COLO668 (cell line): Measurements from ENCODE around the gene AARS1.
"Not testable (repeated sequence)": the region's sequence is repeated elsewhere in the genome, so short reads cannot be mapped to it uniquely, and the experiment has no call there.

ENCODE experiments used
- DNase-seq: peaks from one replicate; lab custom pipeline; 2025; ENCODE audit not compliant: unreplicated experiment; lab: John Stamatoyannopoulos, UW

Gene AARS1

DNA sequence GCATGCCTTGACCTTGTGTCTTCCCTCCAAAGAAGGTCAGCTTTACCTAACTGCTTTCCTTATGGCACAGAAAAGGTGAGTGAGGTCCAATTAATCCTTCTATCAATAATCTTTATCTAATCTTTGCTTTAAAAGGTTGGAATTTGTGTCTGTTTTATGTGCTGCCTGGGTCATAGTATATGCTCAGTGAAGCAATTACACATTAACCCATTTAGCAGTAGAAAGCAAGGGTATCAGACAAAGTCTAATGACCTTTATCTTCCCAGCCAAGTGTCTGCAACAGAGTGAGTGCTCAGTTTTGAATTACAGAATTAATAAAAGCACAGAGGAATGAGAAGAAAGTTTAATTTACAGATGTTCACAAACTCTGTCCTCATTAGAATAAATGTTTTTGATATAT is 63.3 kb downstream of the AARS1 start:
- DNase-seq, result not testable (repeated sequence)

DNA sequence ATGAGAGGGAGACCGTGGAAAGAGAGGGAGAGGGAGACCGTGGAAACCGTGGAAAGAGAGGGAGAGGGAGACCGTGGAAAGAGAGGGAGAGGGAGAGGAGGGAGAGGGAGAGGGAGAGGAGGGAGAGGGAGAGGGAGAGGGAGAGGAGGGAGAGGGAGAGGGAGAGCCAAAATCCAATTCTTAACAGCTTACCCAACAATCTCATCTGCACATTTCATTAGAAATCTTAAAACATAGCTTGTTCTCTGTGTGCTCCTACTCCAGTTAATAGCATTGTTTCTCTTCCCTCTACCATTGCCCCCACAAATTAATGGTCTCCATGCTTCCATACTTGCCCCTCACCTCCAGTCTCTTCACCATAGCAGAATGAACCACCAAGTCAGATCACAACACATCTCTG is 63.9 kb downstream of the AARS1 start:
- not testable (repeated sequence) for DNase-seq

DNA sequence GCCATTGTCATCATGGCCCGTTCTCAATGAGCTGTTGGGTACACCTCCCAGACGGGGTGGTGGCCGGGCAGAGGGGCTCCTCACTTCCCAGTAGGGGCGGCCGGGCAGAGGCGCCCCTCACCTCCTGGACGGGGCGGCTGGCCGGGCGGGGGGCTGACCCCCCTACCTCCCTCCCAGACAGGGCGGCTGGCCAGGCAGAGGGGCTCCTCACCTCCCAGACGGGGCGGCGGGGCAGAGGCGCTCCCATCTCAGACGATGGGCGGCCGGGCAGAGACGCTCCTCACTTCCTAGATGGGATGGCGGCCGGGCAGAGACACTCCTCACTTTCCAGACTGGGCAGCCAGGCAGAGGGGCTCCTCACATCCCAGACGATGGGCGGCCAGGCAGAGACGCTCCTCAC is 64.7 kb downstream of the AARS1 start:
- DNase-seq, result not testable (repeated sequence)

DNA sequence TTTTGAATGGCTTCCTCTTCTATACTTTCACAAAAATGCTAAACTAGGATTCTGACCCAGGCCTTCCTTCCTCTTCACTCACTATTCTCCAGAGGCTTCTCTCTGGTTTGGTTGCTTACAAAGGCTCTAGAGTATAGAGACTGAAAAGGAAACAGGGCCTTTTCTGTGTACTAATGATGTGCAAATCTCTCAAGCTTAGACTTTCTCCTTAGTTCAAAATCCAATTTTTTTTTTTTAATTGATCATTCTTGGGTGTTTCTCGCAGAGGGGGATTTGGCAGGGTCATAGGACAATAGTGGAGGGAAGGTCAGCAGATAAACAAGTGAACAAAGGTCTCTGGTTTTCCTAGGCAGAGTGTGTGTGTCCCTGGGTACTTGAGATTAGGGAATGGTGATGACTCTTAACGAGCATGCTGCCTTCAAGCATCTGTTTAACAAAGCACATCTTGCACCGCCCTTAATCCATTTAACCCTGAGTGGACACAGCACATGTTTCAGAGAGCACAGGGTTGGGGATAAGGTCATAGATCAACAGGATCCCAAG is 65.3 kb downstream of the AARS1 start:
- not testable (repeated sequence) for DNase-seq

DNA sequence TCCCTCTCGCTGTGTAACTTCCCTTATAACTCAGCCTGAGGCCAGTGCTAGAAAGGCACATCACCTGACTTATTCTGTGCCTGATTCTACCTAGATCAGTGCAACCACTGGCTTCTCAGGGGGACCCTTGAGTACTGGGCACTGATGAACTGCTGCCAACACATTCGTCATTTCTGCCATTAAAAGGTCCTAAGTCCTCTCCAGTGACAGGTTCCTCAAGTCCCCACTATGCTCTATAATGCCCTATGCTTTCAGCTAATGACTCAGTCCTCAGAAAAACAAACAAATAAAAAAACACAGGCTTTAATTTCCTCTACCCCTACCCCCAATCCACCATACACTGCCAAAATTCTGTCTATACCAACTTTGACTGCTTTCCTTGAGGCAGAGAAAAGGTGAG is 66.1 kb downstream of the AARS1 start:
- DNase-seq, result not testable (repeated sequence)

GRCh38 chr16:70222574-70222973 is 66.7 kb downstream of the AARS1 start:
- not testable (repeated sequence) for DNase-seq

- DNase-seq, result not testable (repeated sequence)
These were observed 70.7 kb downstream of the AARS1 start for GRCh38 chr16:70218586-70218985.

- not testable (repeated sequence) for DNase-seq
These were observed 82.9 kb downstream of the AARS1 start for GRCh38 chr16:70206382-70206781.

GRCh38 chr16:70204668-70205405 is 84.5 kb downstream of the AARS1 start:
- not testable (repeated sequence) for DNase-seq

- DNase-seq, result not testable (repeated sequence)
These were observed 85.3 kb downstream of the AARS1 start for GRCh38 chr16:70204010-70204409.

- DNase-seq, result not testable (repeated sequence)
These were observed 85.8 kb downstream of the AARS1 start for GRCh38 chr16:70203508-70203907.
